HCT116 (cell line): ENCODE data around the gene SLC34A1. TPM values are rescaled to one million over a fixed set of nuclear protein-coding genes. Genes with fewer than 3 reads are reported as not detected.

Source experiments
- ATAC-seq: fragments of 200-7000 bp; cut with Tn5 transposase; 2 replicates; pipeline ENCODE4 v1.9.1; 2020; ENCODE audit warnings: mild to moderate bottlenecking, moderate library complexity
- BruUV-seq: library from RNA; stranded (reverse); fragments of 400-500 nt; replicated peaks from 2 replicates; lab custom pipeline; 2021; lab: Mats Ljungman, UMichigan
- CTCF ChIA-PET: fragments of 300-600 bp; sonication (Branson Sonifier 250); formaldehyde crosslinking; loops from one replicate; lab custom pipeline; 2021; ENCODE audit warnings: antibody characterized with exemption; lab: Charles Lee
- POLR2A ChIA-PET: fragments of 300-600, 350-600 bp; sonication (Branson Sonifier 250); formaldehyde crosslinking; loops from one replicate; lab custom pipeline; 2021; ENCODE audit warnings: antibody characterized with exemption; lab: Charles Lee
- RAD21 ChIA-PET, 2 experiments: fragments of 300-600 bp; sonication (Branson Sonifier 250); formaldehyde crosslinking; loops; one replicate each; lab custom pipeline; 2023; ENCODE audit warnings: low total read pairs in 2 of 2; ENCODE audit not compliant: uncharacterized antibody in 2 of 2, unreplicated experiment in 2 of 2, low non-redundant PET in 1 of 2; lab: Charles Lee
- DNase-seq: peaks from one replicate; pipeline ENCODE4 v3.0.0-alpha.2; 2010; ENCODE audit warnings: low read depth, low spot score
- H2AFZ ChIP-seq: fragments of 200-600 bp; shearing (Covaris generic), sonication (generic); 2 replicates; pipeline ENCODE4 v1.6.1; 2017; ENCODE audit warnings: low read depth, mixed run types, mixed read lengths, antibody characterized with exemption, low read length; ENCODE audit not compliant: poor library complexity, severe bottlenecking
- H3K27ac ChIP-seq: 2 replicates; pipeline ENCODE4 v1.5.1; 2012; ENCODE audit warnings: low read depth, low read length
- H3K27me3 ChIP-seq: fragments of 200-600 bp; sonication (generic); 2 replicates; pipeline ENCODE4 v1.6.1; 2016; ENCODE audit warnings: mixed run types, low read length, mixed read lengths; ENCODE audit not compliant: insufficient read depth
- H3K36me3 ChIP-seq, 2 experiments: fragments of 200-500 bp in 1 of 2; fragments of 200-600 bp in 1 of 2; sonication (Bioruptor generic) in 1 of 2; sonication (generic) in 1 of 2; 2 replicates each; pipeline versions ENCODE4 v1.5.1 to v1.6.1; 2014 to 2016; ENCODE audit warnings: low read length in 2 of 2, inconsistent platforms in 1 of 2, mixed read lengths in 1 of 2, mixed run types in 1 of 2; ENCODE audit not compliant: insufficient read depth in 2 of 2, control insufficient read depth in 1 of 2
- H3K4me1 ChIP-seq, 2 experiments: fragments of 200-600 bp in 1 of 2; sonication (generic) in 1 of 2; 2 replicates each; pipeline versions ENCODE4 v1.5.1 to v1.6.1; 2012 to 2017; ENCODE audit warnings: low read length in 2 of 2, inconsistent platforms in 1 of 2, mild to moderate bottlenecking in 1 of 2, mixed read lengths in 1 of 2, mixed run types in 1 of 2, moderate library complexity in 1 of 2; ENCODE audit not compliant: insufficient read depth in 2 of 2, control insufficient read depth in 1 of 2
- H3K4me2 ChIP-seq: fragments of 200-600 bp; sonication (generic); 2 replicates; pipeline ENCODE4 v1.6.1; 2017; ENCODE audit warnings: mixed run types, low read length, mixed read lengths
- H3K4me3 ChIP-seq, 2 experiments: fragments of 200-600 bp in 1 of 2; sonication (generic) in 1 of 2; replicated peaks in 1 of 2; 2 replicates each; pipeline ENCODE4 v1.5.1; 2011 to 2016; ENCODE audit warnings: low read length in 2 of 2, control low read depth in 1 of 2, low read depth in 1 of 2, mild to moderate bottlenecking in 1 of 2, mixed read lengths in 1 of 2, mixed run types in 1 of 2
- H3K79me2 ChIP-seq: fragments of 200-600 bp; sonication (generic); 2 replicates; pipeline ENCODE4 v1.6.1; 2017; ENCODE audit warnings: mild to moderate bottlenecking, mixed run types, low read length, moderate library complexity, mixed read lengths; ENCODE audit not compliant: insufficient read depth
- H3K9ac ChIP-seq: fragments of 200-600 bp; sonication (generic); 2 replicates; pipeline ENCODE4 v1.6.1; 2016; ENCODE audit warnings: low read length, mixed read lengths
- H3K9me2 ChIP-seq: fragments of 200-600 bp; sonication (generic), shearing (Covaris generic); 2 replicates; pipeline ENCODE4 v1.6.1; 2017; ENCODE audit warnings: mixed run types, mild to moderate bottlenecking, moderate library complexity; ENCODE audit not compliant: insufficient read depth
- H3K9me3 ChIP-seq, 2 experiments: fragments of 200-500 bp in 1 of 2; fragments of 200-600 bp in 1 of 2; sonication (Bioruptor generic) in 1 of 2; sonication (generic) in 1 of 2; 2 replicates each; pipeline ENCODE4 v1.6.1; 2014 to 2017; ENCODE audit warnings: low read length in 2 of 2, mixed read lengths in 2 of 2, inconsistent platforms in 1 of 2, low read depth in 1 of 2, mild to moderate bottlenecking in 1 of 2, mixed run types in 1 of 2, moderate library complexity in 1 of 2; ENCODE audit not compliant: control insufficient read depth in 1 of 2, insufficient read depth in 1 of 2
- H4K20me1 ChIP-seq: fragments of 200-600 bp; sonication (generic), shearing (Covaris generic); 2 replicates; pipeline ENCODE4 v1.6.1; 2017; ENCODE audit warnings: mixed run types, mild to moderate bottlenecking, moderate library complexity; ENCODE audit not compliant: insufficient read depth
- CBX3 ChIP-seq: IDR thresholded peaks from 2 replicates; pipeline ENCODE4 v1.6.1; 2012; ENCODE audit warnings: low read depth
- CEBPB ChIP-seq: IDR thresholded peaks from 2 replicates; pipeline ENCODE4 v1.6.1; 2012; ENCODE audit warnings: low read depth
- CTCF ChIP-seq, 3 experiments: fragments of 200-600 bp in 1 of 3; sonication (generic) in 1 of 3; IDR thresholded peaks in 2 of 3; conservative IDR thresholded peaks in 1 of 3; 2 replicates each; pipeline ENCODE4 v1.5.1; 2012 to 2017; ENCODE audit warnings: low read depth in 2 of 3, low read length in 2 of 3, antibody characterized with exemption in 1 of 3, borderline replicate concordance in 1 of 3, control low read depth in 1 of 3, mild to moderate bottlenecking in 1 of 3, mixed read lengths in 1 of 3, mixed run types in 1 of 3, moderate library complexity in 1 of 3; ENCODE audit not compliant: insufficient read depth in 1 of 3
- EGR1 ChIP-seq: IDR thresholded peaks from 2 replicates; pipeline ENCODE4 v1.6.1; 2012; ENCODE audit warnings: low read depth
- ELF1 ChIP-seq: IDR thresholded peaks from 2 replicates; pipeline ENCODE4 v1.6.1; 2012; ENCODE audit warnings: low read depth, borderline replicate concordance
- EZH2 ChIP-seq: fragments of 200-600 bp; sonication (generic); IDR thresholded peaks from 2 replicates; pipeline ENCODE4 v1.6.1; 2017; ENCODE audit warnings: antibody characterized with exemption, mixed run types
- FOSL1 ChIP-seq: IDR thresholded peaks from 2 replicates; pipeline ENCODE4 v1.6.1; 2012; ENCODE audit warnings: low read depth
- POLR2A ChIP-seq: IDR thresholded peaks from 2 replicates; pipeline ENCODE4 v1.7.0; 2011; ENCODE audit warnings: borderline replicate concordance; ENCODE audit not compliant: insufficient read depth, insufficient read length; ENCODE audit errors: extremely low read depth
- POLR2AphosphoS5 ChIP-seq: IDR thresholded peaks from 2 replicates; pipeline ENCODE4 v1.6.1; 2011; ENCODE audit warnings: mild to moderate bottlenecking, low read depth, low read length, moderate library complexity
- RAD21 ChIP-seq: IDR thresholded peaks from 2 replicates; pipeline ENCODE4 v1.6.1; 2012; ENCODE audit warnings: low read depth, mild to moderate bottlenecking
- REST ChIP-seq: IDR thresholded peaks from 2 replicates; pipeline ENCODE4 v1.6.1; 2012; ENCODE audit warnings: low read depth
- SP1 ChIP-seq: IDR thresholded peaks from 2 replicates; pipeline ENCODE4 v1.6.1; 2012; ENCODE audit warnings: low read depth
- SRF ChIP-seq: IDR thresholded peaks from 2 replicates; pipeline ENCODE4 v1.6.1; 2012; ENCODE audit warnings: low read depth
- TCF7L2 ChIP-seq: IDR thresholded peaks from 2 replicates; pipeline ENCODE4 v1.7.0; 2011; ENCODE audit warnings: borderline replicate concordance, inconsistent platforms; ENCODE audit not compliant: insufficient read depth, insufficient read length; ENCODE audit errors: extremely low read depth
- YY1 ChIP-seq: IDR thresholded peaks from 2 replicates; pipeline ENCODE4 v1.6.1; 2011; ENCODE audit warnings: low read length, low read depth, moderate library complexity, mild to moderate bottlenecking; ENCODE audit not compliant: insufficient replicate concordance; ENCODE audit errors: extremely low read depth
- ZBTB33 ChIP-seq: IDR thresholded peaks from 2 replicates; pipeline ENCODE4 v1.6.1; 2011; ENCODE audit warnings: mild to moderate bottlenecking, low read length, moderate library complexity; ENCODE audit not compliant: insufficient replicate concordance; ENCODE audit errors: extremely low read depth
- ZFX ChIP-seq: fragments of 450-650 bp; IDR thresholded peaks from 2 replicates; pipeline ENCODE4 v1.6.1; 2017
- ZNF274 ChIP-seq: fragments of 200-500 bp; sonication (Bioruptor generic); IDR thresholded peaks from 2 replicates; pipeline ENCODE4 v1.6.1; 2014; ENCODE audit warnings: mild to moderate bottlenecking, low read depth, low read length, inconsistent platforms
- intact Hi-C: fragments of 100-400 bp; cut with micrococcal nuclease; formaldehyde crosslinking; loops from 2 replicates; pipeline ENCODE4 v1.10.0; 2022
- total RNA-seq: library from RNA; stranded (reverse); gene quantifications from one replicate; pipeline ENCODE4 v1.2.1, GENCODE V29; 2021; ENCODE audit not compliant: unreplicated experiment

The SLC34A1 gene
- total RNA-seq, 1 experiment from 2014 or later: not detected

GRCh38 chr5:177357146-177357458 is 27.1 kb upstream of the SLC34A1 start:
- POLR2A ChIA-PET: no interaction called here
- H3K4me2 ChIP-seq: no peak overlapping the region

More at GRCh38 chr5:177357146-177357458, 27.1 kb upstream of the SLC34A1 start:
- H3K27me3 ChIP-seq: no peaks in the 10 kb centered on the region
- DNase-seq: no peak
- H3K27ac ChIP-seq: no peak overlapping the region
- H4K20me1 ChIP-seq: no peaks in the 10 kb centered on the region
- no peak overlapping the region for H3K4me3 ChIP-seq
- TF ChIP-seq RAD21: no peak
- TF ChIP-seq CBX3: no peak
- TF ChIP-seq ELF1: no peak
- no peak for TF ChIP-seq TCF7L2
- no peak for TF ChIP-seq REST
- no peak for TF ChIP-seq SRF
- no peak for TF ChIP-seq CEBPB
- no peak for TF ChIP-seq EZH2
- TF ChIP-seq ZFX: no peak
- TF ChIP-seq CTCF (IDR thresholded peaks at IDR 0.05 in 2 of 3, conservative IDR thresholded peaks at IDR 0.05 in 1 of 3; ENCODE audit: borderline replicate concordance in 1 of 3, insufficient read depth in 1 of 3, low read depth in 2 of 3, low read length in 2 of 3): no peak
- TF ChIP-seq YY1: no peak
- no peak for TF ChIP-seq EGR1
- no peak for TF ChIP-seq POLR2A
- TF ChIP-seq POLR2AphosphoS5: no peak
- no peak for TF ChIP-seq ZBTB33
- TF ChIP-seq FOSL1: no peak
- TF ChIP-seq SP1: no peak
- no peak for TF ChIP-seq ZNF274
- intact Hi-C loops: no loop called here
- ChIA-PET CTCF (interaction anchor here (3.2 kb wide), 1 partner anchor 12 kb away, joined by 15 read pairs; no protein-coding TSS in a partner anchor), RAD21 (no interaction called here)
- no peaks in the 10 kb centered on the region for H3K79me2 ChIP-seq
- H3K4me1 ChIP-seq: peaks cover 2 to 11% of the 10 kb centered on the region in 2 experiments; a peak in 2 of 4 replicates
- no peak overlapping the region for H3K9ac ChIP-seq
- no peak overlapping the region for H2AFZ ChIP-seq
- peaks cover 0 to 4% of the 10 kb centered on the region in 2 experiments; a peak in 1 of 4 replicates for H3K9me3 ChIP-seq
- no peaks in the 10 kb centered on the region for H3K36me3 ChIP-seq
- ATAC-seq: no peak
- no TSS peak for BruUV-seq
- no peaks in the 10 kb centered on the region for H3K9me2 ChIP-seq
